ENCODE results near the gene COX4I2. TPM values are rescaled to one million over a fixed set of nuclear protein-coding genes. Genes with fewer than 3 reads are reported as not detected.

The COX4I2 gene
- total and polyA plus RNA-seq, 2 of the 4 experiments (the other 2 are of a cell fraction), result not detected

DNA sequence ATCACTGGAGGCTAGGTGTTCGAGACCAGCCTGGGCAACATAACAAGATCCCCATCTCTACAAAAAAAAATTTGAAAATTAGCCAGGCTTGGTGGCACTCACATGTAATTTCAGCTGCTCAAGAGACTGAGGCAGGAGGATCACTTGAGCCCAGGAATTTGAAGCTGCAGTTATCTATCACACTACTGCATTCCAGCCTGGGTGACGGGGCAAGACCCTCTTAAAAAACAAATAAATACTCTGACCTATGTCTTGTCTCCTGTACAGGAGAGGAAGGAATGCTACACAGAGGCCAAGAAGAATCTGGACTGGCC, 25.8 kb downstream of the COX4I2 start:
- dilution Hi-C loops (cut with HindIII; ENCODE audit: low sequenced_read_pairs, unreplicated experiment), result no loop called here

More for the DNA sequence above, 25.8 kb downstream of the COX4I2 start:
- Histone ChIP-seq H4K5ac (ENCODE audit: low read depth, low read length) (no peak overlapping the region), H3K9me1 (ENCODE audit: insufficient read depth, low read length) (peaks cover 30% of the 10 kb centered on the region), H2BK20ac (ENCODE audit: low read depth, low read length) (peak overlapping the region; percentile 55; the same call in 1 of the 2 replicates), H3K36me3 (ENCODE audit: control insufficient read depth, insufficient read depth, low read length) (peaks cover 20% of the 10 kb centered on the region), H3K23ac (ENCODE audit: low read depth, low read length) (0 out of 2 replicates have a peak overlapping the region, but pooled peaks have one; percentile 51), H3K56ac (ENCODE audit: extremely low read depth, insufficient read depth, low read length) (peak overlapping the region; percentile 11; the same call in 1 of the 2 replicates), H3K4me1 (ENCODE audit: control insufficient read depth, insufficient read depth, low read length) (peaks cover 19% of the 10 kb centered on the region), H3K4me3 (ENCODE audit: insufficient read depth, low read depth, low read length) (no peak overlapping the region), H2AFZ (replicated peaks; ENCODE audit: low read length, poor library complexity) (no peak overlapping the region), H2BK120ac (ENCODE audit: low read depth, low read length) (peak overlapping the region; percentile 61), H3K9ac (ENCODE audit: low read depth, low read length) (no peak overlapping the region), H3K27me3 (ENCODE audit: control insufficient read depth, insufficient read depth, low read length) (no peaks in the 10 kb centered on the region), H2BK15ac (ENCODE audit: low read depth, low read length) (no peak overlapping the region), H4K91ac (ENCODE audit: insufficient read depth, low read depth, low read length) (no peak overlapping the region; the same call in 1 of the 2 replicates), H3K9me3 (ENCODE audit: control insufficient read depth, insufficient read depth, low read length) (no peaks in the 10 kb centered on the region), H3K4me2 (ENCODE audit: low read depth, low read length) (no peak overlapping the region), H3K79me1 (ENCODE audit: low read depth in 1 of 2, low read length in 2 of 2) (peaks cover 22 to 68% of the 10 kb centered on the region in 2 experiments; a peak in 3 of 4 replicates), H2AK5ac (ENCODE audit: low read depth, low read length) (peak overlapping the region; percentile 64), H3K18ac (ENCODE audit: low read depth, low read length) (no peak overlapping the region), H2BK5ac (ENCODE audit: low read depth, low read length, poor library complexity, severe bottlenecking) (no peak overlapping the region), H3K4ac (ENCODE audit: low read depth, low read length) (peak overlapping the region; percentile 71), H3K14ac (replicated peaks; ENCODE audit: low read depth, low read length) (0 out of 2 replicates have a peak overlapping the region, but pooled peaks have one; percentile 72), H4K20me1 (ENCODE audit: insufficient read depth, low read length) (peaks cover 19% of the 10 kb centered on the region; the same call in 1 of the 2 replicates), H4K8ac (ENCODE audit: low read depth in 2 of 2, low read length in 2 of 2) (peak overlapping the region in 1 of 2 experiments; percentile 59; a peak in 1 of 4 replicates), H2AK9ac (replicated peaks; ENCODE audit: low read depth, low read length, poor library complexity) (no peak overlapping the region), H3K27ac (ENCODE audit: insufficient read depth, low read length) (0 out of 2 replicates have a peak overlapping the region, but pooled peaks have one; percentile 18)
- intact Hi-C loops (cut with micrococcal nuclease), result no loop called here
- BruUV-seq (replicated peaks), result no TSS peak
- in situ Hi-C loops (cut with MboI; ENCODE audit: low sequenced_read_pairs), result loop anchor here (5.0 kb wide), 1 partner anchor 59 kb away; the partner anchor contains the start of gene BCL2L1
- WGBS, 2 experiments (ENCODE audit: extremely low coverage in 2 of 2, insufficient read length in 1 of 2), result no CpG with 5 or more reads among the region's 2 CpGs
- ATAC-seq (ENCODE audit: low read depth) (no peak), DNase-seq (no peak)
- TF ChIP-seq POLR2A (IDR thresholded peaks at IDR 0.05; ENCODE audit: low read depth, low read length) (no peak), CHD1 (IDR thresholded peaks at IDR 0.05; ENCODE audit: low read depth, low read length) (no peak), RCOR1 (IDR thresholded peaks at IDR 0.05; ENCODE audit: insufficient replicate concordance, low read length) (no peak), RAD21 (IDR thresholded peaks at IDR 0.05; ENCODE audit: low read length) (no peak), MXI1 (IDR thresholded peaks at IDR 0.05; ENCODE audit: borderline replicate concordance, low read depth, low read length) (no peak), MAFK (IDR thresholded peaks at IDR 0.05; ENCODE audit: low read depth, low read length) (no peak), RFX5 (IDR thresholded peaks at IDR 0.05; ENCODE audit: low read depth, low read length) (no peak), SMC3 (IDR thresholded peaks at IDR 0.05; ENCODE audit: low read depth, low read length) (no peak), NFE2L2 (IDR thresholded peaks at IDR 0.05; ENCODE audit: low read depth, low read length) (no peak)
- TF ChIP-seq, protein P1, sequence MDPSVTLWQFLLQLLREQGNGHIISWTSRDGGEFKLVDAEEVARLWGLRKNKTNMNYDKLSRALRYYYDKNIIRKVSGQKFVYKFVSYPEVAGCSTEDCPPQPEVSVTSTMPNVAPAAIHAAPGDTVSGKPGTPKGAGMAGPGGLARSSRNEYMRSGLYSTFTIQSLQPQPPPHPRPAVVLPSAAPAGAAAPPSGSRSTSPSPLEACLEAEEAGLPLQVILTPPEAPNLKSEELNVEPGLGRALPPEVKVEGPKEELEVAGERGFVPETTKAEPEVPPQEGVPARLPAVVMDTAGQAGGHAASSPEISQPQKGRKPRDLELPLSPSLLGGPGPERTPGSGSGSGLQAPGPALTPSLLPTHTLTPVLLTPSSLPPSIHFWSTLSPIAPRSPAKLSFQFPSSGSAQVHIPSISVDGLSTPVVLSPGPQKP (IDR thresholded peaks at IDR 0.05; ENCODE audit: borderline replicate concordance, low read depth, low read length), result no peak
- CTCF ChIA-PET, result interaction anchor here (0.6 to 5.0 kb wide), 2 partner anchors 44 to 59 kb away, joined by 3 to 59 read pairs; partner anchors contain the start of gene BCL2L1
- POLR2A ChIA-PET (ENCODE audit: unreplicated experiment), result no interaction called here
